ENCODE measurements around the gene ZMYND12. TPM values are rescaled to one million over a fixed set of nuclear protein-coding genes. Genes with fewer than 3 reads are reported as not detected.

ZMYND12 gene
- total RNA-seq, 2 experiments from 2014 or later = not detected

DNA sequence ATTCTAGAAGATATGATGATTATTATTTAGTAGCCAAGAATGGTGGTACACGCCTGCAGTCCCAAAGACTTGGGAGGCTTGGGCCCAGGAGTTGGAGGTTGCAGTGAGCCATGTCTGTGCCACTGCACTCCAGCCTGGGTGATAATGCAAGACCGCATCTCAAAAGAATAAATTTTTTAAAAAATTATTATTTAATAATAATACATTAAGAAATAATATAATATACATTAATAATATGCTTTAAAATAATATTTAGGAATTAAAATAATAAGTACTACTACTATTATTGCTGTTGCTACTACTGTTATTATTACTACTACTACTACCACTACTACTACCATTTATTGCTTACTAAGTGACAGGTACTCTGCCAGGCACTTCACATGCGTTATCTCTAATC, 34.4 kb upstream of the ZMYND12 start:
- Histone ChIP-seq H3K4me2 (ENCODE audit: low read length) (no peak overlapping the region), H3K36me3 (ENCODE audit: insufficient read depth, low read length) (no peaks in the 10 kb centered on the region), H2AFZ (ENCODE audit: low read length) (no peak overlapping the region), H3K4me1 (ENCODE audit: insufficient read depth, low read length, poor library complexity, severe bottlenecking) (no peaks in the 10 kb centered on the region), H3K9me3 (ENCODE audit: low read length) (no peaks in the 10 kb centered on the region), H4K20me1 (ENCODE audit: insufficient read depth, low read length) (no peaks in the 10 kb centered on the region), H3K27ac (ENCODE audit: low read depth, low read length, poor library complexity, severe bottlenecking) (no peak overlapping the region), H3K79me2 (ENCODE audit: insufficient read depth, low read depth, low read length) (no peaks in the 10 kb centered on the region), H3K4me3 (ENCODE audit: low read depth, low read length, poor library complexity, severe bottlenecking) (no peak overlapping the region), H3K9me2 (ENCODE audit: insufficient read depth, low read length) (no peaks in the 10 kb centered on the region)
- no TSS peak for BruUV-seq (replicated peaks)
- CTCF ChIA-PET (ENCODE audit: unreplicated experiment) = no interaction called here
- TF ChIP-seq EZH2phosphoT487 (IDR thresholded peaks at IDR 0.05; ENCODE audit: borderline replicate concordance, low read depth, low read length) = no peak
- TF ChIP-seq, protein P1, sequence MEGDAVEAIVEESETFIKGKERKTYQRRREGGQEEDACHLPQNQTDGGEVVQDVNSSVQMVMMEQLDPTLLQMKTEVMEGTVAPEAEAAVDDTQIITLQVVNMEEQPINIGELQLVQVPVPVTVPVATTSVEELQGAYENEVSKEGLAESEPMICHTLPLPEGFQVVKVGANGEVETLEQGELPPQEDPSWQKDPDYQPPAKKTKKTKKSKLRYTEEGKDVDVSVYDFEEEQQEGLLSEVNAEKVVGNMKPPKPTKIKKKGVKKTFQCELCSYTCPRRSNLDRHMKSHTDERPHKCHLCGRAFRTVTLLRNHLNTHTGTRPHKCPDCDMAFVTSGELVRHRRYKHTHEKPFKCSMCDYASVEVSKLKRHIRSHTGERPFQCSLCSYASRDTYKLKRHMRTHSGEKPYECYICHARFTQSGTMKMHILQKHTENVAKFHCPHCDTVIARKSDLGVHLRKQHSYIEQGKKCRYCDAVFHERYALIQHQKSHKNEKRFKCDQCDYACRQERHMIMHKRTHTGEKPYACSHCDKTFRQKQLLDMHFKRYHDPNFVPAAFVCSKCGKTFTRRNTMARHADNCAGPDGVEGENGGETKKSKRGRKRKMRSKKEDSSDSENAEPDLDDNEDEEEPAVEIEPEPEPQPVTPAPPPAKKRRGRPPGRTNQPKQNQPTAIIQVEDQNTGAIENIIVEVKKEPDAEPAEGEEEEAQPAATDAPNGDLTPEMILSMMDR (conservative IDR thresholded peaks at IDR 0.05; ENCODE audit: low read length) = no peak
- POLR2A ChIA-PET = interaction anchor here (0.6 kb wide), 1 partner anchor 537 kb away, joined by 5 read pairs; no protein-coding TSS in a partner anchor
- no peak for DNase-seq (ENCODE audit: low spot score)
- intact Hi-C loops (cut with micrococcal nuclease; ENCODE audit: unreplicated experiment) = no loop called here

GRCh38 chr1:42484382-42484781, 28.6 kb upstream of the ZMYND12 start:
- Histone ChIP-seq H2AFZ (ENCODE audit: low read length) (no peak overlapping the region), H3K27ac (ENCODE audit: low read depth, low read length, poor library complexity, severe bottlenecking) (no peak overlapping the region), H3K4me2 (ENCODE audit: low read length) (no peak overlapping the region), H3K4me1 (ENCODE audit: insufficient read depth, low read length, poor library complexity, severe bottlenecking) (no peaks in the 10 kb centered on the region), H3K79me2 (ENCODE audit: insufficient read depth, low read depth, low read length) (no peaks in the 10 kb centered on the region), H3K4me3 (ENCODE audit: low read depth, low read length, poor library complexity, severe bottlenecking) (no peak overlapping the region), H3K9me3 (ENCODE audit: low read length) (no peaks in the 10 kb centered on the region), H4K20me1 (ENCODE audit: insufficient read depth, low read length) (no peaks in the 10 kb centered on the region), H3K9me2 (ENCODE audit: insufficient read depth, low read length) (no peaks in the 10 kb centered on the region), H3K36me3 (ENCODE audit: insufficient read depth, low read length) (no peaks in the 10 kb centered on the region)
- no TSS peak for BruUV-seq (replicated peaks)
- no peak for DNase-seq (ENCODE audit: low spot score)
- POLR2A ChIA-PET = no interaction called here
- CTCF ChIA-PET (ENCODE audit: unreplicated experiment) = no interaction called here
- TF ChIP-seq, protein P1 (conservative IDR thresholded peaks at IDR 0.05; ENCODE audit: low read length) = no peak
- no peak for TF ChIP-seq EZH2phosphoT487 (IDR thresholded peaks at IDR 0.05; ENCODE audit: borderline replicate concordance, low read depth, low read length)
- intact Hi-C loops (cut with micrococcal nuclease; ENCODE audit: unreplicated experiment) = no loop called here

- no peak for TF ChIP-seq EZH2phosphoT487 (IDR thresholded peaks at IDR 0.05; ENCODE audit: borderline replicate concordance, low read depth, low read length)
- TF ChIP-seq, protein P1 (conservative IDR thresholded peaks at IDR 0.05; ENCODE audit: low read length) = no peak
- ChIA-PET POLR2A (interaction anchor here (0.5 kb wide), 1 partner anchor 231 kb away, joined by 3 read pairs; no protein-coding TSS in a partner anchor), CTCF (ENCODE audit: unreplicated experiment) (no interaction called here)
- no peaks in the 10 kb centered on the region for H3K9me2 ChIP-seq (ENCODE audit: insufficient read depth, low read length)
- H3K9me3 ChIP-seq (ENCODE audit: low read length) = no peaks in the 10 kb centered on the region
- H3K4me1 ChIP-seq (ENCODE audit: insufficient read depth, low read length, poor library complexity, severe bottlenecking) = no peaks in the 10 kb centered on the region
- no peak for DNase-seq (ENCODE audit: low spot score)
- H2AFZ ChIP-seq (ENCODE audit: low read length) = no peak overlapping the region
- H3K4me3 ChIP-seq (ENCODE audit: low read depth, low read length, poor library complexity, severe bottlenecking) = no peak overlapping the region
- intact Hi-C loops (cut with micrococcal nuclease; ENCODE audit: unreplicated experiment) = no loop called here
- H4K20me1 ChIP-seq (ENCODE audit: insufficient read depth, low read length) = no peaks in the 10 kb centered on the region
- no TSS peak for BruUV-seq (replicated peaks)
- H3K36me3 ChIP-seq (ENCODE audit: insufficient read depth, low read length) = no peaks in the 10 kb centered on the region
- no peak overlapping the region for H3K4me2 ChIP-seq (ENCODE audit: low read length)
- H3K27ac ChIP-seq (ENCODE audit: low read depth, low read length, poor library complexity, severe bottlenecking) = no peak overlapping the region
- H3K79me2 ChIP-seq (ENCODE audit: insufficient read depth, low read depth, low read length) = no peaks in the 10 kb centered on the region
These were observed 26.9 kb upstream of the ZMYND12 start for GRCh38 chr1:42482635-42483153.

Data from OCI-LY7 (cell line).